GM18498 (cell line): ENCODE results near the gene DAB1.

Experiments
- ATAC-seq: cut with Tn5 transposase; IDR thresholded peaks from one replicate; pipeline ENCODE4 v1.9.1; 2021; ENCODE audit warnings: mild to moderate bottlenecking, moderate library complexity; ENCODE audit not compliant: unreplicated experiment

The DAB1 gene

DNA sequence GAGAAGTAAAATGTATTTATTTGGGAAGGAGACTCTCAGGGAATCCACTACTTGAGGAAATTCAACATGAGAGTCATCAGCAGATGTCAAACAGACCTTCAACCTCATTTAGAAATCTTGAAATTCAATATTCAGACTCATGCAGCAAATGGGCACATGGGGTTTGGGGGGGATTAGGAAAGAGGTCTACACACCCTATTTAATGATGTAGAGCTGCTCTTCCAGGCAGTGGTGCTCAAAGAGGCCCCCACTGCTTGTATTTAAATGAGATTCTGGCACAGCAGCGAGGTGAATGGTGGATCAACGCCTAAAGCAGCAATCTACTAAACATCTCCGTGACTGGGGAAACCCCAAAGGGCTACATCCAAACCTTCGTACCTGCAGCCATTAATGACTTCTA, 244.9 kb downstream of the DAB1 start:
- ATAC-seq, result no peak

- no peak for ATAC-seq
Measured at GRCh38 chr1:57175506-57175905, 248.4 kb downstream of the DAB1 start.

DNA sequence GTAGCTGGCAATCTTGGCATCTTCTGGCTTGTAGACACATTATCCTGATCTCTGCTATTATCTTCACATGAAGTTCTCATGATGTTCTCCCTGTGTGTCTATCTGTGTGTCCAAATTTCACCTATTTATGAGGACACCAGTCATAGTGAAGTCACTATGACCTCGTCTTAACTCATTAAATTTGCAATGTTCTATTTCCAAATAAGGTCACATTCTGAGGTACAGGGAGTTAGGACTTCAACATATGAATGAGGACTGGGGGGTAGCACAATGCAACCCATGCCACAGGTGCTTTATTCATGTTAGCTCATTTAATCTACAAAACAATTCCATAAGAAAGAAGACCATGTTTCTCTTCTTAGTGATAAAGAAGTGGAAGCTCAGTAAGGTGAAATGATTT, 251.8 kb downstream of the DAB1 start:
- ATAC-seq, result no peak

GRCh38 chr1:57167997-57168396, 255.9 kb downstream of the DAB1 start:
- no peak for ATAC-seq

DNA sequence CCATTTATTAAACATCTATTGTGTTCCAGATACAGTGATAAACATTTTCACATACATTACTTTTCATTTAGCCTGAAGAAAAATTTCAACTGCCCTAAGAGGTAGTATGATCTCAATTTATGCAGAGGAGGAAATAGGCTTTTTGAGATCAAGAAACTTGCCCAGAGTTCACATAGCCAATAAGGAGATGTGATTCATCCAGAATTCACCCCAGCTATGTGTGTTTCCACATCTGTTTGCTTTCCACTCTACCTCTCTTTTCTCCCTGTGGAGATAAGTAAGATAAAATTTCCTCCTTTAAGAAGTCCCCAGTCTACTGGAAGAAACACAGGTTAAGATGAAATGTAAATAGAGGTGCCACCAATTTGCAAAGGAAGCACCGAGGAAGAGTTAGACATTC, 258.3 kb downstream of the DAB1 start:
- ATAC-seq, result no peak

DNA sequence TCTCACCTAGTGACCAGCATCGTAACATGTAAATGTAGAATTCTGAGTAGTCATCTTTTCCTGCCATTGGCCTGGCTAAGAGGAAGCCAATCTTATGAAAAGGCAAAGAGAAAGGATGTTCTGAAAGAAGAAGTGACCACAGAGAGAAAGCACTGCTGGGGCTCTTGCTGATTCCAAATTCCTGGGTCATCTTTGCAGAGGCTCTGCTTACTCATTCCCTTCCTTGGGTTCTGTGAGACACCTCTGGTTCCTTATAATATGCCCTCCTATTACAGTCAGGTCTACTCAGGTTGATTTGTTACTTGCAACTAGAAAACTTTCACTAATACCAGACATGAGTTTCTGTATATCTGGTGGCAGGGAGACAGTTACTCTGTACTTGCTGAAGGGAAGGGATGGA, 259.3 kb downstream of the DAB1 start:
- ATAC-seq, result no peak

DNA sequence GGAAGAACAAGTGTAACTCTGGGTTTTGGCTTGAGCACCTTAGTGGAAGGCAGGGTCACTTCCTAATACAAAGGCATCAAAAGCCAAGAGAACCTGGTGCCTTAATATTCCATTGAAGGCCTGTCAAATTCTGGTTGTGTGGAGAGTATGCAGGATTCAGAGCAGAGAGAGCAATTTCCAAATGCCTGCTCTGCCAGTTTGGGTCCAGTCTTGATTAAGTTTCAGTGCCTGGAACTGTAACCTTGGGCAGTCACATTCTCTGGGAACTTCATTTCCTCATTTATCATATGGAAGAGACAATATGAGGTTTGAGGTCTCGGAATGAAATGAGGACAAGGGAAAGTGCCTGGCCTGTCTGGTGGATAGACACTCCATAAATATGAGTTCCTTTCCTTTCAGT, 260.1 kb downstream of the DAB1 start:
- ATAC-seq, result no peak

DNA sequence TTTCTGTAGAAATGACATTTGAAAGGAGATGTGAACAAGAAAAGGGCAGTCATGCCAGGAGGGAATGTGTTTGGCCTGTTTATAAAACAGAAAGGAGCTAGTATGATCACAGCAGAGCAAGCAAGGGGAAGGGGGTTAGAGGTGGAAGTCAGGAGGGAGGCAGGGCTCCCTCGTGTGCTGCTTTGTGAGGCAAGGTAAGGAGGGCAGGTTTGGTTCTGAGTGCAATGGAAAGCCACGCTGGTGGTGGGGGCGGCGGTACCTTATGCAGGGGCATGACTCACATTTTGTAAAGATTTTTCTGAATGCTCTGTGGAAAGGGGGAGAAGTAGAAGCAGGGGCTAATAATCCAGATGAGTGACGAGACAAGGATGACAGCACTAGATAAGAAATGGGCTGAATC, 260.5 kb downstream of the DAB1 start:
- ATAC-seq, result no peak

DNA sequence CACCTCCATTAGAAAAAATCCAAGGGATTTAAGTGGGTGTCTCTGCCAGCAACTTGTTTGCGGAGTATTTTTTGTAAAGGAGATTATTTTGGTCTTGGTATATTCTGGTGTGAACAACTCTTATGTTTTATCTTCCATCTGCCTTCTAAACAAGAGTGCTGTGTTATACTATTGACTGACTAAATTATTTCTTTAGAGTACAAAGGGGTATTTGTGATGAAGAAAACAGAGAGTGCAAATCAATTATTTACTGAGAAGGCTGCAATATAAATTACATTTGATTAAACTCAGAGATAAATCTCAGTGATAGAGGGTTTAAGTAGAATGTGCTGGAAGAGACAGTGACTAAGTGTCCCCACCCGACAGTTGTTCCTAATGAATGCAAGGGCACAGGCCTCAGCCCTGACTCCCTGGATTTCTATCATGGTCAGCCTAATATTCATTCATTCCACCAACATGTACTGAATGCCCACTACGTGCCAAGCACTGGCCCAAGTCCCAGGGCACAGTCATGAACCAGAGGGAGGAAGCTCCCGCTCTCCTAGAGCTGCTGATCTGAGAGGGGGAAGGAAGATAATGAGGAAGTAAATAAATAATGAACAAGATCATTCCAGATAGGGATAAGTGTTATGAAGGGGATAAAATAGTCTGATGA, 261.1 kb downstream of the DAB1 start:
- no peak for ATAC-seq

GRCh38 chr1:57160594-57160993, 263.3 kb downstream of the DAB1 start:
- no peak for ATAC-seq

DNA sequence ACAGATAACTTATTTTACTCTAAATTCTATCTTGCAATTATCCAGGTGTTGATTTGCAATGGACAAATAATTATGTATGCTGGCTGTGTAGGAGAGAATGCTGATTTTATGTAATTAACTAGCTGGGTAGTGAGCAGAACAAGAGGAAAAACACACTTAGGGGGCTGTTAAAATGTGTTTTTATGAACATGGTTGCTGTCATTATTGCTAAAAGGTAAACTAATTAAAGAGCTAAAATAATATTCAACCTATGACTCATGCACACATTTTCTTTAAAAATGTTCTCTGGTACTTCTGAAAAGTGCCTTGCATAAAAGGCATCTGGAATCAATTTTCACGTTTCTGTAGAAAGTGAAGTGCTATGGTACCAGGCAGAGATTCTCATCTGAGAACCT, 265.3 kb downstream of the DAB1 start:
- no peak for ATAC-seq

GRCh38 chr1:57157818-57158603, 265.8 kb downstream of the DAB1 start:
- ATAC-seq, result no peak

- ATAC-seq, result no peak
Measured at GRCh38 chr1:57156907-57157306, 267.0 kb downstream of the DAB1 start.

DNA sequence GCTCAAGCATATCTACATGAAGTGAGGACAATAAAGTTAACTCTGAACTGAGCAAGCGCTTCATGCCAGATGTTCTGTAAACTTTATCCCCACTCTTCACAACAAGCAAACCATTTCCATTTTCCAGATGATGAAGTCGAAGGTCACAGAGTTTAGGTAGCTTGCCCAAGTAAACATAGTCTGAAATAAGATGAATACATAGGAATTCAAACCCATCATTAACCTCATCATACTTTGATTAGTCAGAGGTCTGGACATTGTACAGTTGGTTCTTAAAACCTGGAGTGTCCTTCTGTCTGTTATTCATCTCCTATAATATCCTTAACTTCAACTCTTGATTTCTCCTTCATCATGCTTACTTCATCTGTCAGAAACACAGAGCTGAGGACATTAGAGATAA, 277.8 kb downstream of the DAB1 start:
- ATAC-seq, result no peak

DNA sequence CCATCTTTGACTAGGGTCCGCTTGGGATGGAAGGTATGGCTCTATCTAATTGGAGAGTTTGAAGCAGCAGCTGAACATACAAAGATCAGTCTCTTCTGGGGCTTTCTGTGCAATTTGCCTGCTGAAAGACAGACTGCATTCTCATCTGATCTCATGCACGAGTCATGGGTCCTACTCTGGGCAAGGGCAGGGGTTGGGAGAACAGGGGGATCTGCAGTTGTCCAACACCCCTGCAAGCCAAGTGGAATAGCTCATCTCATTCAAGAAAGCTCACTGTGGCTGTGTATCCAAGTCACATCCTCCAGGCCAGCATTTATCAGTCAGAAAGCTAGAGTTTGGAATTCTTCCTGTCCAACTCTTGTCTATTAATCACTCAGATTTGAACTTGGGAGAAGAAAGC, 280.9 kb downstream of the DAB1 start:
- ATAC-seq, result no peak

DNA sequence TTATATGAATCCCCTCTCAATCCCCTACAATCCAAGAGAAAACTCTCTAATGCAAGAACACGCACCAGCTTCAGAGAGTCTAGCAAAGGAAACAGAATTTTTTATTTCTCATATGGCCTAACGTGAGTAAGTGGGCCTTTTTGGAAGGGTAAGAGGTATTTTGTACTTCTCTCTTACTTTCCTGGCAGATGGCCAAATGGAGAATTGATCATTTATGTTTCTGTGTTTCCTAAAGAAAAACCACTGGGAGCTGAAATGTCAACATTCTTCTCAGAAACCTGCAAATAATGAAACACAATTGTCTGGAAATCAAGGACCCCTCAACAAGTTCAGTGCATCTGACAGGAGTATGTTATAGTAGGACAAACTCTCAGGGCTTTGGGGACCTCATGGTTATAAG, 281.7 kb downstream of the DAB1 start:
- ATAC-seq, result no peak

- ATAC-seq, result no peak
Measured at GRCh38 chr1:57138432-57139078, 285.3 kb downstream of the DAB1 start.

DNA sequence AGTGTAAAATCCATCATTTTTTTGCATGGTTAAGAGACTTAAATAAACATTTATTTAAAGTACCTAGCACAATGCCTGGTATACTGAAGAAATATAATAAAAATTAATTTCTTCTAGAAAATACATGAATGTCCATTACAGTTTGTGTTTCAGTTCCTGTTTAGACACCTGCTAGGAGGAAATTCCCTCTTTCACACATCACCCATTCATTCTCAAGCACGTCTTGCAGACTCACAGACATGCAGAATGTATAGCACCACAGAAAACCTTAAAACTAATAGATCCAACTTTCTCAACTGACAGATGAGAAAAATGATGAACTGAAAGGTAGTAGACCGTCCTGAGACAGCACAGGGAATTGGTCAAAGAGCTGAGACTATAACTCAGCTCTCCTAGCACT, 285.9 kb downstream of the DAB1 start:
- ATAC-seq, result peak; percentile 85

DNA sequence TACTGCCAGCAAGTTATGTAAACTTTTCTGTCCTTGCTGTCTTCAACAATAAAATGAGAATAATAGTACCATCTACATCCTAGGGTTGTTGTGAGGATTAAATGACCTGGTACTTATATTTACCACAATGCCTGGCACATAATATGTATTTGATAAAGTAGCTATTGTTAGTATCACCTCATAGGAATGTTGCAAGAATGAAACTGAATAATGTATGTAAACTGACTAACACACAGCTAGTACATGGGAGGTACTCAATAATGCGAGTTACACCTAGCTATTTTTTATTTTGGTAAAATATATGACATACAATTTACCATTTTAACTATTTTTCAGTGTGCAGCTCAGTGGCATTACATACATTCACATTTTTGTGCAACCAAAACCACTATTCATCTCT, 289.1 kb downstream of the DAB1 start:
- no peak for ATAC-seq

- ATAC-seq, result no peak
Measured at GRCh38 chr1:57133686-57134085, 290.2 kb downstream of the DAB1 start.

GRCh38 chr1:57132993-57133622, 290.8 kb downstream of the DAB1 start:
- no peak for ATAC-seq
